ENCODE measurements around the gene FGR. TPM values are rescaled to one million over a fixed set of nuclear protein-coding genes. Genes with fewer than 3 reads are reported as not detected.
"Not testable (repeated sequence)": the region's sequence is repeated elsewhere in the genome, so short reads cannot be mapped to it uniquely, and the experiment has no call there.

FGR gene
- total RNA-seq, 1 donor from 2014 or later = 0.25 TPM

DNA sequence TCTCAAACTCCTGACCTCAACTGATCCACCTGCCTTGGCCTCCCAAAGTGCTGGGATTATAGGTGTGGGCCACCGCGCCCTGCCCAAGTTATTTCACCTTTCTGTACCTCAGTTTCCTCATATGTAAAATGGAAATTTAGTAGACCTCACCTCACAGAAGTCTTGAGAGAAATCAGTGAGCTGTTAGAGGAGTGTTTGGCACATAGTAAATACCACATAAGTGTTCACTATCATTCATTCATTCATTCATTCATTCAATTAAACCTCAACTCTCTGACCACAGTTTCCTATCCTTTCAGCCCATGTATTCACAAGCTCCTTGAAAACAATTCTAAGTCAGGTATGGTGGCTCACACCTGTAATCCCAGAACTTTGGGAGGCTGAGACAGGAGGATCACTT, 3.8 kb upstream of the FGR start:
- no peaks in the 10 kb centered on the region for H3K36me3 Mint-ChIP-seq (ENCODE audit: low read depth)
- no peaks in the 10 kb centered on the region for H3K9me3 Mint-ChIP-seq
- H3K4me3 Mint-ChIP-seq (ENCODE audit: low read depth) = no peak overlapping the region
- intact Hi-C loops (cut with micrococcal nuclease) = no loop called here
- H3K4me1 Mint-ChIP-seq (ENCODE audit: low read depth) = peaks cover 33% of the 10 kb centered on the region
- DNase-seq (ENCODE audit: low spot score) = no peak
- no peak overlapping the region for H3K27ac Mint-ChIP-seq
- no peaks in the 10 kb centered on the region for H3K27me3 Mint-ChIP-seq (ENCODE audit: low read depth)

DNA sequence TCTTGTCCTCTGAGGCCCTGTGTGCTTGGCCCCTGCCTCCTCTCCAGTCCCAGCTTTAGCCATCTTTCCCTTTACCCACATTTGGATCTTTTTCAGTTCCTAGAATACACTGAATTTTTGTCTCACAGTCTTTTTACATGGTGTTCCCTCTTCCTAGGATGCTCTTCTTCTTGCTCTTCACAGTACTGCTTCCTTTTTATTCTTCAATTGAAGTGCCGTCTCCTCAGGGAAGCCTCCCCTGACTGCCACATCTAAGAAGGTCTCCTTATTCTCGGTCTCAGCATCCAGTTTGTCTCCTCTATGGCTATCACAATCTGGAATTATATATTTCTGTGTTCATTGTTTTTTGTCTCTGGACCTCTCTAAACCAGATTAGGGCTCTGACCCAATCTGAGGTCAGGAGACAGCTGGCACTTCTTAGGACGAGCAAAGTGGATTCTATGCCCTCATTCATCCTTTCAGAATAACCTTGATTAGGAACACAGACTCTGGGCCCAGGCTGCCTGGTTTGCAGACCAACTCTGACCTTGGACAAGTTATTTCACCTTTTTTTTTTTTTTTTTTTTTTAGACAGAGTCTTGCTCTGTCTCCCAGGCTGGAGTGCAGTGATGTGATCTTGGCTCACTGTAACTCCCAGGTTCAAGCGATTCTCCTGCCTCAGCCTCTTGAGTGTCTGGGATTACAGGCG, 3.2 kb upstream of the FGR start:
- peaks cover 35% of the 10 kb centered on the region for H3K4me1 Mint-ChIP-seq (ENCODE audit: low read depth)
- intact Hi-C loops (cut with micrococcal nuclease) = no loop called here

DNA sequence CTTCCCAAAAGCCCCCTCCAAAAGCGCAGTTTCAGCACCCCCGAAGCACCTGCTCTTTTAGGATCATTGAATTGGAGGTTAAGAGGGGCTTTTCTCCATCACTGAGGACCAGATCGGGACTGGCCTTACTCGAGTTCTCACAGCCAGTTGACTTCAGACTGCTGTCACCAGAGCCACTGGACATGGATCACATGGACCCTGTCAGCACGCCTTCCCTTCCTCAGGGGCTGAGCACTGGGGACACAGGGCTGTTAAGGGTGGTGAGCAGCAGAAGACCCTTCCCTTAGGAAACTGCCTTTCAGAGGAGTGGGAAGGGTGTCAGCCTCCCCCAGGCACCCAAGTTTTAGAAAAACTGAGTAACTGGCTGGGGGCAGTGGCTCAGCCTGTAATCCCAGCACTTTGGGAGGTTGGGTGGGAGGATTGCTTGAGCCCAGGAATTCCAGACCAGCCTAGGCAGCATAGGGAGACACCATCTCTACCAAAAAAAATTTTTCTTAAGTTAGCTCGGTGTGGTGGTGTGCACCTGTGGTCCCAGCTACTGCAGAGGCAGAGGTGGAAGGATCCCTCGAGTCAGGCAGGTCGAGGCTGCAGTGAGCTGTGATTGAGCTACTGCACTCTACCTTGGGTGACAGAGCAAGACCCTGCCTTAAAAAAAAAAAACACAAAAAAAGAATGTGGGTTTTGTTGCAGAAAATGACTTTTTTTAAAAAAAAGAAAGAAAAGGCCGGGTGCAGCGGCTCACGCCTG, 584 bp upstream of the FGR start:
- H3K9me3 Mint-ChIP-seq = no peaks in the 10 kb centered on the region
- H3K27me3 Mint-ChIP-seq (ENCODE audit: low read depth) = no peaks in the 10 kb centered on the region
- intact Hi-C loops (cut with micrococcal nuclease) = no loop called here
- peak overlapping the region; percentile 24 for H3K27ac Mint-ChIP-seq
- H3K4me3 Mint-ChIP-seq (ENCODE audit: low read depth) = no peak overlapping the region
- peaks cover 60% of the 10 kb centered on the region for H3K4me1 Mint-ChIP-seq (ENCODE audit: low read depth)
- no peaks in the 10 kb centered on the region for H3K36me3 Mint-ChIP-seq (ENCODE audit: low read depth)
- DNase-seq (ENCODE audit: low spot score) = no peak

More for the DNA sequence above, 3.2 kb upstream of the FGR start:
- H3K9me3 Mint-ChIP-seq = no peaks in the 10 kb centered on the region
- no peak overlapping the region for H3K4me3 Mint-ChIP-seq (ENCODE audit: low read depth)
- no peaks in the 10 kb centered on the region for H3K27me3 Mint-ChIP-seq (ENCODE audit: low read depth)
- DNase-seq (ENCODE audit: low spot score) = no peak
- H3K27ac Mint-ChIP-seq = no peak overlapping the region
- no peaks in the 10 kb centered on the region for H3K36me3 Mint-ChIP-seq (ENCODE audit: low read depth)

DNA sequence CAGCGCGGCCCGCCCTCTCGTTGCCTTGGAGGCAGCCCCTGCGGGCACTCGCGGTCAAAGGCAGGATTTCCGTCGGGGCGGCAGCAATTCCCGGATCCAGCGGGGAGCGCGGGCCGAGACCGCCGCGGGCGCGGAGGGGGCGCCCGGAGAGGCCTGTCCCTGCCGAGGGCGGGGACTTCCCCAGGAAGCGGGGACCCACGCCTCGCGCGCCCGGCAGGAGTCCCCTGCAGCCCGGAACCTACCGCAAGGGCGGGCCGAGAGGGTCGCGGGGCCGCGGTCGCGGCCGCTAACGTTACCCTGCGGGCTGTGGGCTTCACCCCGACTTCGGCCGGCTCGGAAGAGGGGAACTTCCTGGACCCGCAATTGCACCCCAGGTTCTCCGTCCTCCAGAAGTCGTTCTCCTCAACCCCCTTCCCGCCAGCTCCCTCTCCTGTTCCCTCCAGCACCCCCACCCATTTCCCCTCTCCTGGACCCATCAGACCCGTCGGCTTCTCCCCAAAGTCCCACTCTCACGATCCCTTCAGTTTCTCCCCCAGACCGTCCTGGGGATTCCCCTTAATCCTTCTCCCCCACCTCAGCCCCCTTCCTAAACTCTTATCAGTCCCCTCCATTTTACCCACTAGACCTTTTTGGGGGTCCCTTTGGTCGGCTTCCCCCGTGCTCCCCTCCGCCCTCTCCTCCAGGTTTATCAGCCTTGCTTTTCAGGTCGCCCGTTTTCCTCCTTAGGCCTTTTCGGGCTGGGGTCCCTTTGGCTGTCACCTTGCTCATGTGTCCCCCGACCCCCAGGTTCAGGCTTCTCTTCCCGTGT, 604 bp downstream of the FGR start:
- Mint-ChIP-seq H3K36me3 (ENCODE audit: low read depth) (no peaks in the 10 kb centered on the region), H3K27me3 (ENCODE audit: low read depth) (no peaks in the 10 kb centered on the region), H3K4me3 (ENCODE audit: low read depth) (peak overlapping the region; percentile 37), H3K4me1 (ENCODE audit: low read depth) (peaks cover 60% of the 10 kb centered on the region), H3K27ac (peak overlapping the region; percentile 69), H3K9me3 (no peaks in the 10 kb centered on the region)
- intact Hi-C loops (cut with micrococcal nuclease) = no loop called here
- DNase-seq (ENCODE audit: low spot score) = peak; percentile 29

GRCh38 chr1:27633640-27634176, 1.3 kb downstream of the FGR start:
- intact Hi-C loops (cut with micrococcal nuclease) = no loop called here
- H3K27ac Mint-ChIP-seq = peak overlapping the region; percentile 75
- H3K4me1 Mint-ChIP-seq (ENCODE audit: low read depth) = peaks cover 63% of the 10 kb centered on the region
- H3K36me3 Mint-ChIP-seq (ENCODE audit: low read depth) = no peaks in the 10 kb centered on the region
- no peaks in the 10 kb centered on the region for H3K27me3 Mint-ChIP-seq (ENCODE audit: low read depth)
- DNase-seq (ENCODE audit: low spot score) = no peak
- no peaks in the 10 kb centered on the region for H3K9me3 Mint-ChIP-seq
- H3K4me3 Mint-ChIP-seq (ENCODE audit: low read depth) = peak overlapping the region; percentile 37

GRCh38 chr1:27633298-27633610, 1.7 kb downstream of the FGR start:
- DNase-seq (ENCODE audit: low spot score) = no peak
- H3K27me3 Mint-ChIP-seq (ENCODE audit: low read depth) = no peaks in the 10 kb centered on the region
- H3K27ac Mint-ChIP-seq = peak overlapping the region; percentile 75
- H3K4me3 Mint-ChIP-seq (ENCODE audit: low read depth) = peak overlapping the region; percentile 15
- no peaks in the 10 kb centered on the region for H3K36me3 Mint-ChIP-seq (ENCODE audit: low read depth)
- no peaks in the 10 kb centered on the region for H3K9me3 Mint-ChIP-seq
- intact Hi-C loops (cut with micrococcal nuclease) = no loop called here
- peaks cover 64% of the 10 kb centered on the region for H3K4me1 Mint-ChIP-seq (ENCODE audit: low read depth)

DNA sequence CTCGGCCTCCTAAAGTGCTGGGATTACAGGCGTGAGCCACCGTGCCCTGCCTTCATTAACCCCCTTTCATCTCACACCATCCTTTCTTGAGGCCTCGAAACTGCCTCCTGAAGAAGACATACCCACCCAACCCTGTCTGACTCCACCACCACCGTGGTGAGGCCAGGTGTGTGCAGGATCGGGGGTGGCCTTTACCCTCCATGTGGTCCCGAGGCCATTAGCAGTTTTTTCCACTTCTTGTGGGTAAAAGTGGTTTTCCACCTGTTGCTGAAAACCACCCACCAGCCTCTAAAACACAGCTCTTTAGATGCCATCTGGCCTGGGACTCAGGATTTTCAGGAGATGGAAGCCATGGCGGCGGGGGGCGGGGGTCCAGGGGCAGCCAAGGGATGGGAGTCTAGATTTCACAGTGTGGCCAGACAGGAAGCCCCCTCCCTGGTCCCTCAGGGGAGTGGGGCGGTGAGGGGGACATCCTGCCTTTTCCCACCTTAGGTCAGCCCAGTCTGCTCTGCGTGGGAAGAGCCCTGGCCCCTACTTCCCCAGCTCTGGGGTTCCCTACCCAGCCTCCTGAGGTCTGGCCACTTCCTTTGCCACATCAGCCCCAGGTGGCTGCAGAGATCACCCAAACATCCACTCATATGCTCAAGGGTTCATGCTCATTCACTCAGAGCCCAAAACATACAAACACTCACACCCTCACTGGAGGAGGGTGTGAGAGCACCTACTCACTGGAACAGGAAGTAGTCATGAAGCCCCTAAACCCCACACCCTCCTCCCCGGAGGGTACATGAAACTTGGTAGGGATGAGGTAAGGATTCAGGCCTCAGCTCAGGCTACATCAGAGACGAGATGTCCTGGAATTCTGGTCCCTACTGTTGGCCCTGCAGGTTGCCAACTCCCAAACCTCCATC, 2.3 kb downstream of the FGR start:
- Mint-ChIP-seq H3K4me3 (ENCODE audit: low read depth) (peak overlapping the region; percentile 55), H3K9me3 (no peaks in the 10 kb centered on the region), H3K27me3 (ENCODE audit: low read depth) (no peaks in the 10 kb centered on the region), H3K4me1 (ENCODE audit: low read depth) (peaks cover 59% of the 10 kb centered on the region), H3K36me3 (ENCODE audit: low read depth) (no peaks in the 10 kb centered on the region), H3K27ac (peak overlapping the region; percentile 71)
- intact Hi-C loops (cut with micrococcal nuclease) = loop anchor here (1.0 kb wide), 1 partner anchor 27 kb away; no protein-coding TSS in a partner anchor
- peak; percentile 30 for DNase-seq (ENCODE audit: low spot score)

GRCh38 chr1:27630859-27631491, 4.0 kb downstream of the FGR start:
- intact Hi-C loops (cut with micrococcal nuclease) = no loop called here
- H3K4me3 Mint-ChIP-seq (ENCODE audit: low read depth) = no peak overlapping the region
- no peaks in the 10 kb centered on the region for H3K36me3 Mint-ChIP-seq (ENCODE audit: low read depth)
- no peaks in the 10 kb centered on the region for H3K27me3 Mint-ChIP-seq (ENCODE audit: low read depth)
- no peaks in the 10 kb centered on the region for H3K9me3 Mint-ChIP-seq
- DNase-seq (ENCODE audit: low spot score) = no peak
- H3K4me1 Mint-ChIP-seq (ENCODE audit: low read depth) = peaks cover 53% of the 10 kb centered on the region
- H3K27ac Mint-ChIP-seq = peak overlapping the region; percentile 69

DNA sequence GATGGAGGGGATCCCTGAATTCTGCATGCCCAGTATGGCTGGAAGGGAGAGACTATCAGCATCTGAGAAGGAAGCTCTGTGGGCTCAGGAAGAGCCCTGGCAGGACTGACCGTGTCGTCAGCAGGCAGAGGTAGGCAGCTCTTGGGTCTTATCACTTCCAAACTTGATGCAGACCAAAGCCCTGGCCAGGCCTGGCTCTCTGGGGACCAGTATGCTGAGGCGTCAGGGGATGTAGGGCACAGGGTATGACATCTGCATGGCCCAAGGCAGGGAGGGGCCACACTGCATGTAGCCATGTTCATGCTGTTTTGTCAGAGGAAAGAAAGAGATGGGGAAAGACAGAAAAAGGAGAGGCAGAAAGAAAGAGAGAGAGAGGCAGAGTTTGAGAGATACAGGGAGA, 6.3 kb downstream of the FGR start:
- H3K9me3 Mint-ChIP-seq = no peaks in the 10 kb centered on the region
- intact Hi-C loops (cut with micrococcal nuclease) = loop anchor here (2.0 kb wide), 1 partner anchor 18 kb away; no protein-coding TSS in a partner anchor
- no peaks in the 10 kb centered on the region for H3K36me3 Mint-ChIP-seq (ENCODE audit: low read depth)
- H3K4me3 Mint-ChIP-seq (ENCODE audit: low read depth) = no peak overlapping the region
- no peak overlapping the region for H3K27ac Mint-ChIP-seq
- DNase-seq (ENCODE audit: low spot score) = no peak
- peaks cover 46% of the 10 kb centered on the region for H3K4me1 Mint-ChIP-seq (ENCODE audit: low read depth)
- no peaks in the 10 kb centered on the region for H3K27me3 Mint-ChIP-seq (ENCODE audit: low read depth)

DNA sequence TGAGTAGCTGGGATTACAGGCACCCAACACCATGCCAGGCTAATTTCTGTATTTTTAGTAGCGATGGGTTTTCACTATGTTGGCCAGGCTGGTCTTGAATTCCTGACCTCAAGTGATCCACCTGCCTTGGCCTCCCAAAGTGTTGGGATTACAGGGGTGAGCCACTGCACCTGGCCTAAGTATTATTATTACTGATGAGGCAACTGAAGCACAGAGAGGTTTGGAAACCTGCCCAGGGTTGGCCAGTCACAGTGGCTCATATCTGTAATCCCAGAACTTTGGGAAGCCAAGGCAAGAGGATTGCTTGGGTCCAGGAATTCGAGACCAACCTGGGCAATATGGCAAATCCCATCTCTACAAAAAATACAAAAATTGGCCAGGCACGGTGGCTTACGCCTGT, 7.3 kb downstream of the FGR start:
- peaks cover 45% of the 10 kb centered on the region for H3K4me1 Mint-ChIP-seq (ENCODE audit: low read depth)
- intact Hi-C loops (cut with micrococcal nuclease) = loop anchor here (2.0 kb wide), 1 partner anchor 17 kb away; no protein-coding TSS in a partner anchor

GRCh38 chr1:27627061-27627460, 7.9 kb downstream of the FGR start:
- Mint-ChIP-seq H3K36me3 (ENCODE audit: low read depth) (no peaks in the 10 kb centered on the region), H3K4me3 (ENCODE audit: low read depth) (no peak overlapping the region)
- DNase-seq (ENCODE audit: low spot score) = no peak

More for the DNA sequence above, 7.3 kb downstream of the FGR start:
- not testable (repeated sequence) for H3K4me3 Mint-ChIP-seq (ENCODE audit: low read depth); DNase-seq (ENCODE audit: low spot score); H3K9me3 Mint-ChIP-seq; H3K36me3 Mint-ChIP-seq (ENCODE audit: low read depth); H3K27me3 Mint-ChIP-seq (ENCODE audit: low read depth); H3K27ac Mint-ChIP-seq

More at GRCh38 chr1:27627061-27627460, 7.9 kb downstream of the FGR start:
- intact Hi-C loops (cut with micrococcal nuclease) = no loop called here
- Mint-ChIP-seq H3K9me3 (no peaks in the 10 kb centered on the region), H3K4me1 (ENCODE audit: low read depth) (peaks cover 40% of the 10 kb centered on the region), H3K27me3 (ENCODE audit: low read depth) (no peaks in the 10 kb centered on the region), H3K27ac (no peak overlapping the region)

Data from activated T-helper 2 cell treated with anti-CD3 and anti-CD28 coated beads, Interferon-gamma antibody, Interleukin-2, Interleukin-4, amounts not matched to agents 10 μg/mL and 5 μg/mL and 100 μg/mL, durations not matched to agents 14 hours and 24 hours and 36 hours (primary cell).